GM23338 (cell line): ENCODE measurements around the gene PIANP. TPM values are rescaled to one million over a fixed set of nuclear protein-coding genes. Genes with fewer than 3 reads are reported as not detected.

Experiments
- ATAC-seq: fragments of 200-7000 bp; cut with Tn5 transposase; 3 replicates; pipeline ENCODE4 v1.9.1; 2020
- DNase-seq: peaks from one replicate; pipeline ENCODE4 v3.0.0-alpha.2; 2015; ENCODE audit warnings: low spot score
- H2AFZ ChIP-seq: fragments of 200-600 bp; sonication (generic); 2 replicates; pipeline ENCODE4 v1.8.0; 2016; ENCODE audit warnings: antibody characterized with exemption, mild to moderate bottlenecking, moderate library complexity
- H3F3A ChIP-seq: fragments of 200-600 bp; sonication (generic); replicated peaks from 2 replicates; pipeline ENCODE4 v1.8.0; 2017; ENCODE audit warnings: antibody characterized with exemption, mixed run types, low read depth
- H3K27ac ChIP-seq: fragments of 200-600 bp; sonication (generic); 2 replicates; pipeline ENCODE4 v1.6.1; 2016; ENCODE audit warnings: low read depth
- H3K27me3 ChIP-seq: fragments of 200-600 bp; sonication (generic); 2 replicates; pipeline ENCODE4 v1.8.0; 2016; ENCODE audit warnings: mild to moderate bottlenecking, mixed run types, moderate library complexity; ENCODE audit not compliant: insufficient read depth
- H3K36me3 ChIP-seq: fragments of 200-600 bp; sonication (generic); 2 replicates; pipeline ENCODE4 v1.8.0; 2016; ENCODE audit warnings: mild to moderate bottlenecking; ENCODE audit not compliant: insufficient read depth
- H3K4me1 ChIP-seq: fragments of 200-600 bp; sonication (generic); 2 replicates; pipeline ENCODE4 v1.8.0; 2016; ENCODE audit warnings: mild to moderate bottlenecking, moderate library complexity; ENCODE audit not compliant: insufficient read depth
- H3K4me2 ChIP-seq: fragments of 200-600 bp; sonication (generic); 2 replicates; pipeline ENCODE4 v1.7.1; 2017; ENCODE audit warnings: mixed run types
- H3K4me3 ChIP-seq: fragments of 200-600 bp; sonication (generic); 2 replicates; pipeline ENCODE4 v1.6.1; 2016; ENCODE audit warnings: mixed run types
- H3K79me2 ChIP-seq: fragments of 200-600 bp; sonication (generic); replicated peaks from 2 replicates; pipeline ENCODE4 v1.8.0; 2017; ENCODE audit warnings: mild to moderate bottlenecking; ENCODE audit not compliant: insufficient read depth
- H3K9me2 ChIP-seq: fragments of 200-600 bp; sonication (generic); 2 replicates; pipeline ENCODE4 v1.8.0; 2017; ENCODE audit not compliant: insufficient read depth
- H4K20me1 ChIP-seq: fragments of 200-600 bp; sonication (generic); replicated peaks from 2 replicates; pipeline ENCODE4 v1.8.0; 2017; ENCODE audit warnings: mild to moderate bottlenecking; ENCODE audit not compliant: insufficient read depth
- H3K27ac Mint-ChIP-seq: 2 replicates; pipeline ENCODE4 v1.8.0; 2020; ENCODE audit warnings: inconsistent platforms, mild to moderate bottlenecking, moderate library complexity, mixed read lengths
- H3K27me3 Mint-ChIP-seq: 3 replicates; pipeline ENCODE4 v1.8.0; 2022; ENCODE audit warnings: low read depth, mild to moderate bottlenecking, moderate library complexity, mixed read lengths, inconsistent platforms; ENCODE audit not compliant: insufficient read depth, poor library complexity
- H3K36me3 Mint-ChIP-seq: 3 replicates; pipeline ENCODE4 v1.8.0; 2021; ENCODE audit warnings: low read depth, mild to moderate bottlenecking, inconsistent platforms, moderate library complexity, mixed read lengths
- H3K4me1 Mint-ChIP-seq: 3 replicates; pipeline ENCODE4 v1.8.0; 2020; ENCODE audit warnings: mild to moderate bottlenecking, inconsistent platforms, mixed read lengths
- H3K4me3 Mint-ChIP-seq: 3 replicates; pipeline ENCODE4 v1.8.0; 2021; ENCODE audit warnings: moderate library complexity, mild to moderate bottlenecking, inconsistent platforms, mixed read lengths
- H3K9me3 Mint-ChIP-seq: 3 replicates; pipeline ENCODE4 v1.8.0; 2020; ENCODE audit warnings: moderate library complexity, mild to moderate bottlenecking, inconsistent platforms, mixed read lengths
- EZH2phosphoT487 ChIP-seq: fragments of 200-600 bp; sonication (generic); IDR thresholded peaks from one replicate; pipeline ENCODE4 v1.8.1; 2018; ENCODE audit warnings: antibody characterized with exemption; ENCODE audit not compliant: unreplicated experiment
- NANOG ChIP-seq: IDR thresholded peaks from 2 replicates; pipeline ENCODE4 v1.6.1; 2016; ENCODE audit warnings: antibody characterized with exemption, borderline replicate concordance
- STAT1 ChIP-seq: IDR thresholded peaks from one replicate; pipeline ENCODE4 v1.6.1; 2016; ENCODE audit warnings: antibody characterized with exemption; ENCODE audit not compliant: unreplicated experiment
- ZNF114 ChIP-seq: fragments of 250-450 bp; sonication (Bioruptor Pico); IDR thresholded peaks from 2 replicates; pipeline ENCODE4 v1.5.0; 2020; ENCODE audit warnings: mild to moderate bottlenecking, moderate library complexity
- ZNF331 ChIP-seq: fragments of 250-450 bp; sonication (Bioruptor Pico); IDR thresholded peaks from 2 replicates; pipeline ENCODE4 v1.5.0; 2020; ENCODE audit warnings: low read depth, mild to moderate bottlenecking, moderate library complexity
- ZNF462 ChIP-seq: fragments of 250-450 bp; sonication (Bioruptor Pico); IDR thresholded peaks from 2 replicates; pipeline ENCODE4 v1.5.0; 2020; ENCODE audit warnings: mild to moderate bottlenecking, moderate library complexity
- polyA plus RNA-seq: library from polyadenylated mRNA; unstranded; fragments of >200 nt; fragmentation: Nextera tagmentation; extraction: Ambion mirVana; gene quantifications from 2 replicates; pipeline ENCODE4 v1.2.1, GENCODE V29; 2016
- total RNA-seq: library from RNA; depleted of rRNA; stranded (reverse); fragments of >200 nt; shearing (Covaris generic); gene quantifications from 2 replicates; pipeline ENCODE4 v1.2.3, GENCODE V29; 2014
- TF ChIP-seq, protein P1 (sequence below): IDR thresholded peaks from one replicate; pipeline ENCODE4 v1.6.1; 2018; ENCODE audit warnings: antibody characterized with exemption; ENCODE audit not compliant: unreplicated experiment

Gene PIANP
- total and polyA plus RNA-seq, 2 experiments from 2014 or later, result 2.2 to 6.4 TPM

- no peak for TF ChIP-seq ZNF462 (CRISPR knock-in tag)
These were observed 29.6 kb upstream of the PIANP start (continued) for GRCh38 chr12:6730169-6730568.

DNA sequence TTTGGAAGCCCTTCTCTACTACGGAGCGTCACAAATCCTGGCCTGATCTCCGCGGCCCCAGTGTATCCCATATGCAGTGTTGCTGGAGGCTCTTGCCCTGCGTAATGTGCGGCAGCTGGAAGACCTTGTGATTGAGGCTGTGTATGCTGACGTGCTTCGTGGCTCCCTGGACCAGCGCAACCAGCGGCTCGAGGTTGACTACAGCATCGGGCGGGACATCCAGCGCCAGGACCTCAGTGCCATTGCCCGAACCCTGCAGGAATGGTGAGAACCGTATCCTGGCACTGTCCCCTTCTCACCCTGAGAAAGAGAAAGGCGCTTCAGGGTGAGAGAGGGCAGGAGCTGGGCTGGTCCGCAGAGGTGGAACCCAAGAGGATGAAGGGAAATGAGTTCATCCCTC, 28.6 kb upstream of the PIANP start:
- Mint-ChIP-seq H3K9me3 (no peaks in the 10 kb centered on the region), H3K27ac (no peak overlapping the region), H3K4me3 (no peak overlapping the region), H3K36me3 (peaks cover 36% of the 10 kb centered on the region), H3K4me1 (peaks cover 9% of the 10 kb centered on the region; the same call in 2 of the 3 replicates), H3K27me3 (peaks cover 15% of the 10 kb centered on the region)
- Histone ChIP-seq H3F3A (peaks cover 13% of the 10 kb centered on the region), H3K79me2 (peaks cover 12% of the 10 kb centered on the region; the same call in 1 of the 2 replicates), H3K4me2 (no peak overlapping the region), H3K4me1 (peaks cover 9% of the 10 kb centered on the region), H3K9me2 (no peaks in the 10 kb centered on the region), H3K36me3 (peaks cover 14% of the 10 kb centered on the region; the same call in 1 of the 2 replicates), H3K27ac (no peak overlapping the region), H2AFZ (no peak overlapping the region), H3K27me3 (no peaks in the 10 kb centered on the region), H4K20me1 (no peaks in the 10 kb centered on the region), H3K4me3 (no peak overlapping the region)
- DNase-seq (no peak), ATAC-seq (no peak)
- TF ChIP-seq EZH2phosphoT487 (no peak), NANOG (no peak), ZNF331 (CRISPR knock-in tag) (no peak), ZNF114 (CRISPR knock-in tag) (no peak), STAT1 (no peak)
- TF ChIP-seq, protein P1, sequence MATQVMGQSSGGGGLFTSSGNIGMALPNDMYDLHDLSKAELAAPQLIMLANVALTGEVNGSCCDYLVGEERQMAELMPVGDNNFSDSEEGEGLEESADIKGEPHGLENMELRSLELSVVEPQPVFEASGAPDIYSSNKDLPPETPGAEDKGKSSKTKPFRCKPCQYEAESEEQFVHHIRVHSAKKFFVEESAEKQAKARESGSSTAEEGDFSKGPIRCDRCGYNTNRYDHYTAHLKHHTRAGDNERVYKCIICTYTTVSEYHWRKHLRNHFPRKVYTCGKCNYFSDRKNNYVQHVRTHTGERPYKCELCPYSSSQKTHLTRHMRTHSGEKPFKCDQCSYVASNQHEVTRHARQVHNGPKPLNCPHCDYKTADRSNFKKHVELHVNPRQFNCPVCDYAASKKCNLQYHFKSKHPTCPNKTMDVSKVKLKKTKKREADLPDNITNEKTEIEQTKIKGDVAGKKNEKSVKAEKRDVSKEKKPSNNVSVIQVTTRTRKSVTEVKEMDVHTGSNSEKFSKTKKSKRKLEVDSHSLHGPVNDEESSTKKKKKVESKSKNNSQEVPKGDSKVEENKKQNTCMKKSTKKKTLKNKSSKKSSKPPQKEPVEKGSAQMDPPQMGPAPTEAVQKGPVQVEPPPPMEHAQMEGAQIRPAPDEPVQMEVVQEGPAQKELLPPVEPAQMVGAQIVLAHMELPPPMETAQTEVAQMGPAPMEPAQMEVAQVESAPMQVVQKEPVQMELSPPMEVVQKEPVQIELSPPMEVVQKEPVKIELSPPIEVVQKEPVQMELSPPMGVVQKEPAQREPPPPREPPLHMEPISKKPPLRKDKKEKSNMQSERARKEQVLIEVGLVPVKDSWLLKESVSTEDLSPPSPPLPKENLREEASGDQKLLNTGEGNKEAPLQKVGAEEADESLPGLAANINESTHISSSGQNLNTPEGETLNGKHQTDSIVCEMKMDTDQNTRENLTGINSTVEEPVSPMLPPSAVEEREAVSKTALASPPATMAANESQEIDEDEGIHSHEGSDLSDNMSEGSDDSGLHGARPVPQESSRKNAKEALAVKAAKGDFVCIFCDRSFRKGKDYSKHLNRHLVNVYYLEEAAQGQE, result no peak
